ENCODE results near the gene PLA2G4D. TPM values are rescaled to one million over a fixed set of nuclear protein-coding genes. Genes with fewer than 3 reads are reported as not detected.

Gene PLA2G4D
- total and polyA plus RNA-seq, 2 donors (not counting 1 experiment from before 2014, with no cell fraction given) = not detected

DNA sequence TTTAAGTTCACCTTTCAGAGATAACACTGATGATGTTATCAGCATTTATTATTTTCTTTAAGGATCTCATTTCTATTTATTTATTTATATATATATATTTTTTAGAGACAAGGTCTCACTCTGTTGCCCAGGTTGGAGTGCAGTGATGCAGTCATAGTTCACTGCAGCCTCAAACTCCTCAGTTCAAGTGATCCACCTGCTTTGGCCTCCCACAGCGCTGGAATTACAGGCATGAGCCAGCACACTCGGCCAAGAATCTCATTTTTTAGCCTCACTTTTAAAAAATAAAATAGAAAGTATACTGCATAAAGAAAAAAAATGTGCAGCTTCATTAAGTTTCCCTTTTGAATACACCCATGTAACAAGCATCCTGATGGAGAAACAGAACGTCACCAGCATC, 35.6 kb downstream of the PLA2G4D start:
- TF ChIP-seq EZH2 (IDR thresholded peaks at IDR 0.05; ENCODE audit: low read length, missing control alignments) (no peak), CTCF (conservative IDR thresholded peaks at IDR 0.05 in 1 of 2, IDR thresholded peaks at IDR 0.05 in 1 of 2; ENCODE audit: low read depth in 1 of 2, low read length in 2 of 2) (no peak)
- H3K27ac ChIP-seq (ENCODE audit: insufficient read depth, low read length) = no peak overlapping the region

DNA sequence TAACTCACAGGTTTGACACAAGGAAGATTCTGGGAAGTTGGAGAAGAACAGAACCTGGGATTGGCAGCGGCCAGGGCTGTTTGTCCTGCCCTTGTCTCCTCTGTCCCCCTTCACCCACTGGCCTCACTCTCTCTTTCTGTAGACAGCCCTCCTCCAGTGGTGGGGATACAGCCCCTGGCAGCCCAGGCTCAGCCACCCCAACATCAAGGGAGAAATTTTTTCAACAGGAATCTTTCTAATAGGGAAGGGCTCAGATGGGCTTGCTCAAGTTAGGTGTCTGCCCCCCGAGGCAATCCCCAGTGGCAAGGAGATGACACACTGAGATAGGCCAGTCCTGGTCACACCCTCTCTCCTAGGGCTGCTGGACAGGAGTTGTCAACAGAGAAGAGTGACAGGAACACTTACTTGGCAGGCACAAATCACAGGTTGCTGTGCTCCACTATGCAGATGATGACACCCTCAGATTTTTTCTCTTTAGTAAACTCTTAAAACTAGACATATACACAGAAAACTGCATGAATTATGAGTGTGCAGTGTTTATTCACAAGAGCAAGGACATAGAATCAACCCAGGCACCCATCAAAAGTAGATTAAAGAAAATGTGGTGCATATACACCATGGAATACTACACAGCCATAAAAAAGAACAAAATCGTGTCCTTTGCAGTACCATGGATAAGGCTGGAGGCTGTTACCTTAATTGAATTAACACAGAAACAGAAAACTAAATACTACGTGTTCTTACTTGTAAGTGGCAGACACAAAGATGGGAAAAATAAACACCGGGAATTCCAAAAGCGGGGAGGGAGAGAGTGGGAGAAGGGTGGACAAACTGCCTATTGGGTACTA, 36.3 kb downstream of the PLA2G4D start:
- Histone ChIP-seq H3K4me1 (ENCODE audit: control insufficient read depth, extremely low read depth, insufficient read depth, low read length) (peaks cover 5% of the 10 kb centered on the region), H3K27ac (ENCODE audit: insufficient read depth, low read length) (no peak overlapping the region), H3K4me2 (ENCODE audit: extremely low read depth, insufficient read depth, low read length) (no peak overlapping the region), H3K4me3 (replicated peaks in 1 of 4; ENCODE audit: control extremely low read depth in 1 of 4, insufficient read depth in 1 of 4, low read depth in 3 of 4, low read length in 4 of 4) (no peak overlapping the region), H3K36me3 (ENCODE audit: control insufficient read depth, insufficient read depth, low read length) (no peaks in the 10 kb centered on the region), H2AFZ (ENCODE audit: low read length) (no peak overlapping the region), H3K9me3 (ENCODE audit: control insufficient read depth, insufficient read depth, low read depth, low read length) (no peaks in the 10 kb centered on the region), H4K20me1 (ENCODE audit: control insufficient read depth, extremely low read depth, insufficient read depth, low read length) (no peaks in the 10 kb centered on the region), H3K27me3 (ENCODE audit: control insufficient read depth, insufficient read depth, low read length) (peaks cover 12% of the 10 kb centered on the region), H3K79me2 (ENCODE audit: control insufficient read depth, insufficient read depth, low read length) (no peaks in the 10 kb centered on the region), H3K9ac (ENCODE audit: insufficient read depth, low read length) (no peak overlapping the region)
- DNase-seq (ENCODE audit: low read depth in 2 of 2) = no peak
- no peak for TF ChIP-seq EZH2 (IDR thresholded peaks at IDR 0.05; ENCODE audit: low read length, missing control alignments)
- TF ChIP-seq CTCF (conservative IDR thresholded peaks at IDR 0.05 in 1 of 2, IDR thresholded peaks at IDR 0.05 in 1 of 2; ENCODE audit: low read depth in 1 of 2, low read length in 2 of 2) = no peak

More for the DNA sequence above, 35.6 kb downstream of the PLA2G4D start:
- Histone ChIP-seq H3K36me3 (ENCODE audit: control insufficient read depth, insufficient read depth, low read length) (no peaks in the 10 kb centered on the region), H3K9ac (ENCODE audit: insufficient read depth, low read length) (no peak overlapping the region), H2AFZ (ENCODE audit: low read length) (no peak overlapping the region), H4K20me1 (ENCODE audit: control insufficient read depth, extremely low read depth, insufficient read depth, low read length) (no peaks in the 10 kb centered on the region), H3K4me2 (ENCODE audit: extremely low read depth, insufficient read depth, low read length) (no peak overlapping the region), H3K4me3 (replicated peaks in 1 of 4; ENCODE audit: control extremely low read depth in 1 of 4, insufficient read depth in 1 of 4, low read depth in 3 of 4, low read length in 4 of 4) (no peak overlapping the region), H3K79me2 (ENCODE audit: control insufficient read depth, insufficient read depth, low read length) (no peaks in the 10 kb centered on the region), H3K9me3 (ENCODE audit: control insufficient read depth, insufficient read depth, low read depth, low read length) (no peaks in the 10 kb centered on the region), H3K4me1 (ENCODE audit: control insufficient read depth, extremely low read depth, insufficient read depth, low read length) (peaks cover 5% of the 10 kb centered on the region), H3K27me3 (ENCODE audit: control insufficient read depth, insufficient read depth, low read length) (peaks cover 12% of the 10 kb centered on the region)
- DNase-seq (ENCODE audit: low read depth in 2 of 2) = no peak

GRCh38 chr15:42056934-42057798, 37.2 kb downstream of the PLA2G4D start:
- Histone ChIP-seq H3K4me3 (replicated peaks in 1 of 4; ENCODE audit: control extremely low read depth in 1 of 4, insufficient read depth in 1 of 4, low read depth in 3 of 4, low read length in 4 of 4) (peak overlapping the region in 3 of 4 experiments; percentile 8 to 40 (median 12)), H3K9ac (ENCODE audit: insufficient read depth, low read length) (no peak overlapping the region), H3K4me2 (ENCODE audit: extremely low read depth, insufficient read depth, low read length) (peak overlapping the region; percentile 75), H3K79me2 (ENCODE audit: control insufficient read depth, insufficient read depth, low read length) (no peaks in the 10 kb centered on the region), H3K4me1 (ENCODE audit: control insufficient read depth, extremely low read depth, insufficient read depth, low read length) (peaks cover 5% of the 10 kb centered on the region), H4K20me1 (ENCODE audit: control insufficient read depth, extremely low read depth, insufficient read depth, low read length) (no peaks in the 10 kb centered on the region), H3K27ac (ENCODE audit: insufficient read depth, low read length) (no peak overlapping the region), H2AFZ (ENCODE audit: low read length) (peak overlapping the region; percentile 31), H3K27me3 (ENCODE audit: control insufficient read depth, insufficient read depth, low read length) (peaks cover 9% of the 10 kb centered on the region), H3K36me3 (ENCODE audit: control insufficient read depth, insufficient read depth, low read length) (no peaks in the 10 kb centered on the region), H3K9me3 (ENCODE audit: control insufficient read depth, insufficient read depth, low read depth, low read length) (no peaks in the 10 kb centered on the region)
- TF ChIP-seq EZH2 (IDR thresholded peaks at IDR 0.05; ENCODE audit: low read length, missing control alignments) (no peak), CTCF (conservative IDR thresholded peaks at IDR 0.05 in 1 of 2, IDR thresholded peaks at IDR 0.05 in 1 of 2; ENCODE audit: low read depth in 1 of 2, low read length in 2 of 2) (peak; percentile 38 to 57)
- DNase-seq (ENCODE audit: low read depth in 2 of 2) = peak; percentile 53 to 66
